Ovary (tissue), 9 donors: Measurements from ENCODE around the gene FGGY. TPM values are rescaled to one million over a fixed set of nuclear protein-coding genes. Genes with fewer than 3 reads are reported as not detected.

Experiments used
- DNase-seq, 5 donors: peaks; one replicate each; pipeline ENCODE4 v3.0.0-alpha.2; 2019 to 2020
- H3K27ac ChIP-seq, 2 donors: fragments of 200-600 bp; one replicate each; pipeline versions ENCODE4 v1.5.1 to v1.8.0; 2019 to 2022
- H3K27me3 ChIP-seq: fragments of 200-600 bp; one replicate; pipeline ENCODE4 v1.8.0; 2022
- H3K36me3 ChIP-seq: fragments of 200-600 bp; sonication (generic); one replicate; pipeline ENCODE4 v1.5.1; 2019
- H3K4me1 ChIP-seq: one replicate; pipeline ENCODE4 v1.8.1; 2013; ENCODE audit warnings: mild to moderate bottlenecking, moderate library complexity; ENCODE audit not compliant: insufficient read depth
- H3K4me3 ChIP-seq: fragments of 200-600 bp; sonication (generic); one replicate; pipeline ENCODE4 v1.5.1; 2017
- H3K9me3 ChIP-seq, 2 donors: fragments of 200-600 bp in 1 of 2; sonication (generic) in 1 of 2; one replicate each; pipeline versions ENCODE4 v1.5.1 to v1.8.1; 2013 to 2019; ENCODE audit warnings: mild to moderate bottlenecking in 1 of 2, moderate library complexity in 1 of 2
- EP300 ChIP-seq: sonication (generic); formaldehyde crosslinking; IDR thresholded peaks from one replicate; pipeline ENCODE4 v1.6.1; 2017; ENCODE audit warnings: antibody characterized with exemption
- POLR2A ChIP-seq: fragments of 450-650 bp; IDR thresholded peaks from one replicate; pipeline ENCODE4 v1.6.1; 2017; ENCODE audit warnings: antibody characterized with exemption, mild to moderate bottlenecking, moderate library complexity
- WGBS, 3 donors: extraction: QIAGEN DNeasy Blood & Tissue Kit in 1 of 3; methylation state at CpG; one replicate each; pipeline versions ENCODE4 v1.1.5 to v1.1.7; 2013 to 2017; 5-methylcytosine and 5-hydroxymethylcytosine counted together
- intact Hi-C, 4 donors: fragments of 100-400 bp; cut with DNase I; formaldehyde crosslinking; loops; one replicate each; pipeline versions ENCODE4 v1.11.0 to v1.15.1; 2022 to 2023
- polyA plus RNA-seq, 2 donors: library from polyadenylated mRNA; stranded (reverse); fragments of 200-250 nt in 1 of 2; fragments of 350-450 nt in 1 of 2; fragmentation: Illumina TruSeq in 1 of 2; extraction: RNeasy Lipid Tissue Mini Kit (QIAGEN cat#74804) in 1 of 2; gene quantifications; one replicate each; pipeline ENCODE4 v1.2.3, GENCODE V29; 2013 to 2014
- total RNA-seq, 7 donors: library from RNA; depleted of rRNA in 2 of 7; stranded (reverse); fragments of >200 nt in 2 of 7; fragmentation: NEBNext Ultra II Directional in 3 of 7; extraction: Animal tissue kit (Norgen Biotek cat#: 25700) in 3 of 7; gene quantifications; one replicate each; pipeline versions ENCODE4 v1.1.0 to v1.2.4, GENCODE V29; 2016 to 2023
- TF ChIP-seq, protein P1 (sequence below), 3 donors: fragments of 450-650 bp in 2 of 3; fragments of 200-600 bp in 1 of 3; IDR thresholded peaks; one replicate each; pipeline versions ENCODE4 v1.5.1 to v1.8.0; 2016 to 2022; ENCODE audit warnings: antibody characterized with exemption in 3 of 3, mild to moderate bottlenecking in 1 of 3
- donor health status: DM: no; HTN: no; CAD: no; lungs with moderate emphysema.
- donor health status: DM: no; HTN: no; CAD: no.
- donor health status: Bipolar disorder and iron deficiency.
- donor health status: DM: yes; HTN: yes; CAD: no.
- donor health status: DM: no; HTN: no; CAD: no.
- donor health status: DM: yes; HTN: yes; CAD: no.

FGGY gene
- total and polyA plus RNA-seq, 9 donors, result 7.9 to 62.0 (median 44.7) TPM

DNA sequence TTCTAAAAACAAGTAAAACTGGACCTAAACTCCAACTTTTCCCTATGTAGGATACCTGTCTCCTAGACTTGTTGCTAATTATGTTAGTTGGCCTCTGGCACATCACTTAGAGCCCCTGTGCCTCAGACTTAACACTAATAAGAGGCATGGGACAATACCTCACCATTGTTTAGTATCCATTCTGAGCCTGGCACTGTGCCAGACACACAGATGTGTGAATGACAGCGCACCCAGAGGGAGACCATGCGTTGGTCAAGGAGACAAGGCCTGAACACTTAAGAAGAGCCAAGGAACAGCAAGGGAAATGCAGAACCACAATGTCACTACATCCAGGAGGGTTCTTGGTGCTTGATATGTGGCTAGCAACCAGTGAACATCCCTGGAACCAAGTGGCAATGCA lies 189.1 kb downstream of the FGGY start:
- no peaks in the 10 kb centered on the region for H3K9me3 ChIP-seq
- WGBS, 3 donors, result 84 to 88% (median 86%) methylated on average over 2 of the region's 2 CpGs
- no peaks in the 10 kb centered on the region for H3K36me3 ChIP-seq
- no peaks in the 10 kb centered on the region for H3K27me3 ChIP-seq
- H3K27ac ChIP-seq, result no peak overlapping the region
- intact Hi-C loops, result no loop called here
- DNase-seq, result no peak
- no peak overlapping the region for H3K4me3 ChIP-seq
- H3K4me1 ChIP-seq, result peaks cover 4% of the 10 kb centered on the region
- TF ChIP-seq, protein P1, sequence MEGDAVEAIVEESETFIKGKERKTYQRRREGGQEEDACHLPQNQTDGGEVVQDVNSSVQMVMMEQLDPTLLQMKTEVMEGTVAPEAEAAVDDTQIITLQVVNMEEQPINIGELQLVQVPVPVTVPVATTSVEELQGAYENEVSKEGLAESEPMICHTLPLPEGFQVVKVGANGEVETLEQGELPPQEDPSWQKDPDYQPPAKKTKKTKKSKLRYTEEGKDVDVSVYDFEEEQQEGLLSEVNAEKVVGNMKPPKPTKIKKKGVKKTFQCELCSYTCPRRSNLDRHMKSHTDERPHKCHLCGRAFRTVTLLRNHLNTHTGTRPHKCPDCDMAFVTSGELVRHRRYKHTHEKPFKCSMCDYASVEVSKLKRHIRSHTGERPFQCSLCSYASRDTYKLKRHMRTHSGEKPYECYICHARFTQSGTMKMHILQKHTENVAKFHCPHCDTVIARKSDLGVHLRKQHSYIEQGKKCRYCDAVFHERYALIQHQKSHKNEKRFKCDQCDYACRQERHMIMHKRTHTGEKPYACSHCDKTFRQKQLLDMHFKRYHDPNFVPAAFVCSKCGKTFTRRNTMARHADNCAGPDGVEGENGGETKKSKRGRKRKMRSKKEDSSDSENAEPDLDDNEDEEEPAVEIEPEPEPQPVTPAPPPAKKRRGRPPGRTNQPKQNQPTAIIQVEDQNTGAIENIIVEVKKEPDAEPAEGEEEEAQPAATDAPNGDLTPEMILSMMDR (IDR thresholded peaks at IDR 0.05), result no peak
- no peak for TF ChIP-seq EP300
- no peak for TF ChIP-seq POLR2A

DNA sequence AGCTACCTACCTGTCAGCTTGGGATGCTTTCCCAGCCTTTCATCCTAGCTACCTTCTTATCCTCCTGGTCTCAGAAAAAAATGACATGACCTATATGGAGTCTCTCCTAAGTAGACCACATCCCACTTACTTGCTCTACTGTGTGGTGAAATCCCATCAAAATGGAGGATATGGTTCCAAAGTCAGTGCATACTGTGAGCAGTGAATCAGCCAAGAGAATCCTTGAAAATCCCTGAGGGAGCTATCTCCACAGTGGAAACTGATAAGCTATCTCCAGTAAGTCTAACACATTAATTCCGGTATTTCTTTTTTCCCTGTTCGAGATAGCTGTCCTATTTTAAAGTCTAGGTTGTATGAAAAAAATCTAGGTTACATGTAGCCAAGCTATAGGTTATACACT lies 189.7 kb downstream of the FGGY start:
- H3K4me3 ChIP-seq, result no peak overlapping the region
- 41 to 55% (median 47%) methylated on average over 2 of the region's 2 CpGs for WGBS, 3 donors
- H3K9me3 ChIP-seq, result no peaks in the 10 kb centered on the region
- intact Hi-C loops, result no loop called here
- TF ChIP-seq, protein P1 (IDR thresholded peaks at IDR 0.05), result no peak
- TF ChIP-seq POLR2A (no peak), EP300 (no peak)
- no peak overlapping the region for H3K27ac ChIP-seq
- H3K4me1 ChIP-seq, result peaks cover 4% of the 10 kb centered on the region
- no peaks in the 10 kb centered on the region for H3K36me3 ChIP-seq
- H3K27me3 ChIP-seq, result no peaks in the 10 kb centered on the region
- DNase-seq, result no peak

DNA sequence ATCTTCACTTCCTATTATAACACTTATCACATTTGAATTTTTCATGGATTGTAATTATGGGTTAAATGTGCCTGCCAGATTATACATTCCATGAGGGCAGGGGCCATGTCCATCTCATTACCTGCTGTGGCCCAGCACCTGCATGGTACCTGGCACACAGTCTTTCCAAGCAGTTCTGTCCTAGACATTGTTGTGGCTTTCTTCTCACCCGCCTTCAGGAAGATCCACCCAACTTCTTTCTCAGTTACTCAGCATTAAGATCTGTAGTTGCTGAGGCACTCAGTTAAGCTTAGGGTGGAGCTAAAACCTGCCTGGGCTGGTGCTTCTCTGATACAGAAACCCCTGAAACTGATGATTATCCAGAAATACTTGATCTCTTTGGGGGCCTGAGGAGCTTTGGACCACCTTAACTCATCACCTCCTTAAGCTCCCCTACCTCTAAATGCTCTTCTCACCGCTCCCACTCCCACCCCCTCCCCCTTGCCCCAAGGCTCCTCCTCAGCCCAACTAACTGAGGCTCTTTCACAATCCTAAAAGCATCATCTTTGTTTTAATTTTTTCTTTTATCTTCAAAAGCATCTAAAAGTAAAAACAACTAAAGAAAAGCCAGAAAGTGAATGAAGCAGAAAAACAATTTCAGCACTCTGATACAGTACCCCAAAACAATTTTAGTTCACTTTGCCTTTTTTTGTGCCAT lies 190.6 kb downstream of the FGGY start:
- WGBS, 3 donors, result 33 to 58% (median 40%) methylated on average over 2 of the region's 2 CpGs
- intact Hi-C loops, result no loop called here
- Histone ChIP-seq H3K27ac (no peak overlapping the region), H3K9me3 (no peaks in the 10 kb centered on the region), H3K4me1 (peaks cover 4% of the 10 kb centered on the region), H3K27me3 (no peaks in the 10 kb centered on the region), H3K4me3 (no peak overlapping the region), H3K36me3 (no peaks in the 10 kb centered on the region)
- no peak for DNase-seq
- TF ChIP-seq POLR2A (no peak), EP300 (no peak)
- TF ChIP-seq, protein P1 (IDR thresholded peaks at IDR 0.05), result no peak

DNA sequence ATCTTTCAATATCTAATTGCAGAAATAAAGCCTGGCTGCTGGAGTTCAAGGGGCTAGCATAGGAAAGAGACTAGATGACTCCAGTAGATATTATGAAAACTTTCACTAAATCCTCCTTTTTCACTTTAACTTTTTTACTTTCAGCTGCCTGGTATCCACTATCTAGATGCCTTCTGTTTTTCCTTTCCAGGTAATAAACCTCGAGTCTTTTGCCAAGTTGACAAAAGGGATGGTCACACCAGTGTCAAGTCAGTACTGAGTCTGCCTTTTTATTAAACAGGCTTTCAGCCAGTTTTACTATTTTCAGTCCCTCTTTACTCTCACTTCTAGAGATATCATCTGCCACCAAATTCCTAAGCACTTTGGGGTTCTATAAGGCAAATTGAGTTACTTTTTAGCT lies 195.6 kb downstream of the FGGY start:
- H3K27me3 ChIP-seq, result no peaks in the 10 kb centered on the region
- no peak overlapping the region for H3K27ac ChIP-seq
- peaks cover under 1% of the 10 kb centered on the region for H3K4me1 ChIP-seq
- no peak overlapping the region for H3K4me3 ChIP-seq
- 55 to 89% (median 76%) methylated on average over 1 of the region's 1 CpG for WGBS, 3 donors
- no peaks in the 10 kb centered on the region for H3K9me3 ChIP-seq
- intact Hi-C loops, result no loop called here
- TF ChIP-seq, protein P1 (IDR thresholded peaks at IDR 0.05), result no peak
- no peak for TF ChIP-seq POLR2A
- TF ChIP-seq EP300, result no peak
- no peaks in the 10 kb centered on the region for H3K36me3 ChIP-seq
- DNase-seq, result no peak
